Astrocyte (in vitro differentiated cells and primary cell): Measurements from ENCODE around the gene KANK4. TPM values are rescaled to one million over a fixed set of nuclear protein-coding genes. Genes with fewer than 3 reads are reported as not detected.
A peak's percentile ranks its signal among the peaks of the same experiment; 100 is the strongest.

Experiments
- DNase-seq: peaks from one replicate; pipeline ENCODE4 v3.0.0-alpha.2; 2010; ENCODE audit warnings: low read depth
- FAIRE-seq: peaks from 2 replicates; lab custom pipeline; 2011; peaks lifted over from hg19 to GRCh38; lab: Jason Lieb, UNC
- H2AFZ ChIP-seq: 2 replicates; pipeline ENCODE4 v1.6.0; 2012; ENCODE audit warnings: low read depth, low read length, inconsistent platforms
- H3K27ac ChIP-seq: 2 replicates; pipeline ENCODE4 v1.5.1; 2011; ENCODE audit warnings: low read depth, low read length, inconsistent platforms
- H3K27me3 ChIP-seq: 2 replicates; pipeline ENCODE4 v1.6.0; 2011; ENCODE audit warnings: low read length, inconsistent platforms; ENCODE audit not compliant: insufficient read depth
- H3K36me3 ChIP-seq: 2 replicates; pipeline ENCODE4 v1.5.1; 2011; ENCODE audit warnings: low read length, inconsistent platforms; ENCODE audit not compliant: insufficient read depth
- H3K4me1 ChIP-seq: 2 replicates; pipeline ENCODE4 v1.5.1; 2011; ENCODE audit warnings: low read length, inconsistent platforms; ENCODE audit not compliant: insufficient read depth
- H3K4me2 ChIP-seq: 2 replicates; pipeline ENCODE4 v1.6.0; 2012; ENCODE audit warnings: low read length, inconsistent platforms
- H3K4me3 ChIP-seq: 2 replicates; pipeline ENCODE4 v1.5.1; 2011; ENCODE audit warnings: low read depth, mild to moderate bottlenecking, low read length, inconsistent platforms; ENCODE audit not compliant: insufficient read depth
- H3K79me2 ChIP-seq: 2 replicates; pipeline ENCODE4 v1.6.0; 2012; ENCODE audit warnings: mild to moderate bottlenecking, low read length, inconsistent platforms; ENCODE audit not compliant: insufficient read depth
- H3K9ac ChIP-seq: 2 replicates; pipeline ENCODE4 v1.6.0; 2012; ENCODE audit warnings: mild to moderate bottlenecking, low read length, inconsistent platforms
- H3K9me3 ChIP-seq: 2 replicates; pipeline ENCODE4 v1.5.1; 2012; ENCODE audit warnings: low read depth, mild to moderate bottlenecking, low read length, inconsistent platforms; ENCODE audit not compliant: insufficient read depth
- H4K20me1 ChIP-seq: 2 replicates; pipeline ENCODE4 v1.6.0; 2012; ENCODE audit warnings: low read length, inconsistent platforms; ENCODE audit not compliant: insufficient read depth
- H3K27ac Mint-ChIP-seq: one replicate; pipeline ENCODE4 v1.8.0; 2021; ENCODE audit warnings: mild to moderate bottlenecking, mixed read lengths; ENCODE audit not compliant: unreplicated experiment
- H3K27me3 Mint-ChIP-seq: one replicate; pipeline ENCODE4 v1.8.0; 2021; ENCODE audit warnings: low read depth, mixed read lengths; ENCODE audit not compliant: unreplicated experiment
- H3K36me3 Mint-ChIP-seq: one replicate; pipeline ENCODE4 v1.8.0; 2021; ENCODE audit warnings: low read depth, mixed read lengths; ENCODE audit not compliant: unreplicated experiment
- H3K4me1 Mint-ChIP-seq: one replicate; pipeline ENCODE4 v1.8.0; 2021; ENCODE audit warnings: low read depth, mixed read lengths; ENCODE audit not compliant: unreplicated experiment
- H3K4me3 Mint-ChIP-seq: one replicate; pipeline ENCODE4 v1.8.0; 2021; ENCODE audit warnings: mild to moderate bottlenecking, moderate library complexity, mixed read lengths; ENCODE audit not compliant: unreplicated experiment
- H3K9me3 Mint-ChIP-seq: one replicate; pipeline ENCODE4 v1.8.0; 2021; ENCODE audit warnings: mild to moderate bottlenecking, mixed read lengths; ENCODE audit not compliant: unreplicated experiment
- CTCF ChIP-seq: IDR thresholded peaks from 2 replicates; pipeline ENCODE4 v1.5.1; 2011; ENCODE audit warnings: low read depth, mild to moderate bottlenecking, inconsistent platforms, low read length, moderate library complexity; ENCODE audit not compliant: insufficient read depth
- EZH2 ChIP-seq: IDR thresholded peaks from 2 replicates; pipeline ENCODE4 v1.6.1; 2012; ENCODE audit warnings: mild to moderate bottlenecking, low read length, inconsistent platforms; ENCODE audit not compliant: insufficient read depth
- total RNA-seq: library from RNA; stranded (reverse); gene quantifications from 2 replicates; pipeline ENCODE4 v1.2.1, GENCODE V29; 2021

The KANK4 gene
- total RNA-seq, 1 donor from 2014 or later, result 8.5 TPM

GRCh38 chr1:62238507-62238906 is 80.7 kb downstream of the KANK4 start:
- no peaks in the 10 kb centered on the region for H3K27me3 ChIP-seq
- no peak overlapping the region for H2AFZ ChIP-seq
- H3K79me2 ChIP-seq, result no peaks in the 10 kb centered on the region
- H3K4me3 ChIP-seq, result no peak overlapping the region
- peaks cover 33% of the 10 kb centered on the region for H3K4me1 Mint-ChIP-seq
- H3K27me3 Mint-ChIP-seq, result no peaks in the 10 kb centered on the region
- no peak overlapping the region for H3K4me3 Mint-ChIP-seq
- FAIRE-seq (no peak), DNase-seq (no peak)
- H3K36me3 Mint-ChIP-seq, result peaks cover 5% of the 10 kb centered on the region
- H3K4me1 ChIP-seq, result peaks cover 4% of the 10 kb centered on the region
- H4K20me1 ChIP-seq, result no peaks in the 10 kb centered on the region
- no peaks in the 10 kb centered on the region for H3K9me3 ChIP-seq
- no peak overlapping the region for H3K27ac Mint-ChIP-seq
- H3K9me3 Mint-ChIP-seq, result no peaks in the 10 kb centered on the region
- no peaks in the 10 kb centered on the region for H3K36me3 ChIP-seq
- TF ChIP-seq EZH2 (no peak), CTCF (no peak)
- no peak overlapping the region for H3K9ac ChIP-seq
- H3K27ac ChIP-seq, result no peak overlapping the region
- H3K4me2 ChIP-seq, result no peak overlapping the region

GRCh38 chr1:62237950-62238374 is 81.3 kb downstream of the KANK4 start:
- peaks cover 35% of the 10 kb centered on the region for H3K4me1 Mint-ChIP-seq
- H3K27ac Mint-ChIP-seq, result no peak overlapping the region
- H3K9me3 Mint-ChIP-seq, result peaks cover 1% of the 10 kb centered on the region
- Histone ChIP-seq H4K20me1 (no peaks in the 10 kb centered on the region), H3K4me1 (peaks cover 4% of the 10 kb centered on the region), H3K9ac (no peak overlapping the region), H3K79me2 (no peaks in the 10 kb centered on the region), H3K36me3 (no peaks in the 10 kb centered on the region), H3K9me3 (no peaks in the 10 kb centered on the region), H3K4me2 (no peak overlapping the region), H3K27me3 (no peaks in the 10 kb centered on the region), H3K27ac (no peak overlapping the region), H2AFZ (no peak overlapping the region), H3K4me3 (no peak overlapping the region)
- FAIRE-seq (no peak), DNase-seq (no peak)
- no peaks in the 10 kb centered on the region for H3K27me3 Mint-ChIP-seq
- H3K36me3 Mint-ChIP-seq, result peaks cover 3% of the 10 kb centered on the region
- no peak for TF ChIP-seq EZH2
- no peak for TF ChIP-seq CTCF
- no peak overlapping the region for H3K4me3 Mint-ChIP-seq

- Mint-ChIP-seq H3K4me1 (peaks cover 35% of the 10 kb centered on the region), H3K4me3 (no peak overlapping the region), H3K27me3 (no peaks in the 10 kb centered on the region), H3K36me3 (peaks cover 2% of the 10 kb centered on the region), H3K9me3 (peaks cover 1% of the 10 kb centered on the region), H3K27ac (peak overlapping the region; percentile 77)
- DNase-seq (no peak), FAIRE-seq (no peak)
- Histone ChIP-seq H3K36me3 (no peaks in the 10 kb centered on the region), H2AFZ (no peak overlapping the region), H3K27me3 (no peaks in the 10 kb centered on the region), H3K4me1 (peaks cover 4% of the 10 kb centered on the region), H3K9me3 (no peaks in the 10 kb centered on the region), H3K4me2 (no peak overlapping the region), H4K20me1 (no peaks in the 10 kb centered on the region), H3K9ac (no peak overlapping the region), H3K79me2 (no peaks in the 10 kb centered on the region), H3K27ac (no peak overlapping the region), H3K4me3 (no peak overlapping the region)
- TF ChIP-seq EZH2, result no peak
- no peak for TF ChIP-seq CTCF
Measured at GRCh38 chr1:62237361-62237760, 81.9 kb downstream of the KANK4 start.
